Measurements from ENCODE around the gene LIF. TPM values are rescaled to one million over a fixed set of nuclear protein-coding genes. Genes with fewer than 3 reads are reported as not detected.

LIF gene
- total and polyA plus RNA-seq, 4 donors: 1.3 to 6.6 (median 3.4) TPM

GRCh38 chr22:30232716-30233218 lies 13.8 kb downstream of the LIF start:
- Histone ChIP-seq H3K27ac (ENCODE audit: low read depth in 1 of 2, low read length in 2 of 2) (no peak overlapping the region), H3K4me1 (ENCODE audit: control insufficient read depth in 1 of 2, insufficient read depth in 2 of 2, low read length in 2 of 2) (no peaks in the 10 kb centered on the region), H3K4me3 (ENCODE audit: low read length in 2 of 2) (no peak overlapping the region), H3K36me3 (ENCODE audit: control insufficient read depth in 1 of 2, insufficient read depth in 2 of 2, low read length in 1 of 2) (no peaks in the 10 kb centered on the region), H3K27me3 (ENCODE audit: control insufficient read depth in 1 of 2, insufficient read depth in 2 of 2, low read length in 1 of 2) (no peaks in the 10 kb centered on the region), H3K9me3 (ENCODE audit: control insufficient read depth, low read length) (no peaks in the 10 kb centered on the region)
- ATAC-seq (ENCODE audit: low FRiP score) (no peak), DNase-seq (no peak)
- 24 to 25% methylated on average over 13 to 17 of the region's 17 CpGs for WGBS, 2 donors
- intact Hi-C loops (cut with DNase I): no loop called here

GRCh38 chr22:30230787-30231461 lies 15.6 kb downstream of the LIF start:
- no peaks in the 10 kb centered on the region for H3K9me3 ChIP-seq (ENCODE audit: control insufficient read depth, low read length)
- 91% methylated on average over 9 of the region's 9 CpGs for WGBS, 2 donors

GRCh38 chr22:30230330-30230729 lies 16.2 kb downstream of the LIF start:
- Histone ChIP-seq H3K36me3 (ENCODE audit: control insufficient read depth in 1 of 2, insufficient read depth in 2 of 2, low read length in 1 of 2) (no peaks in the 10 kb centered on the region), H3K4me1 (ENCODE audit: control insufficient read depth in 1 of 2, insufficient read depth in 2 of 2, low read length in 2 of 2) (no peaks in the 10 kb centered on the region), H3K4me3 (ENCODE audit: low read length in 2 of 2) (no peak overlapping the region), H3K27ac (ENCODE audit: low read depth in 1 of 2, low read length in 2 of 2) (no peak overlapping the region), H3K27me3 (ENCODE audit: control insufficient read depth in 1 of 2, insufficient read depth in 2 of 2, low read length in 1 of 2) (no peaks in the 10 kb centered on the region), H3K9me3 (ENCODE audit: control insufficient read depth, low read length) (no peaks in the 10 kb centered on the region)
- intact Hi-C loops (cut with DNase I): no loop called here
- WGBS, 2 donors: 87 to 90% methylated on average over 3 of the region's 3 CpGs
- ATAC-seq (ENCODE audit: low FRiP score): no peak
- no peak for DNase-seq

More at GRCh38 chr22:30230787-30231461, 15.6 kb downstream of the LIF start:
- DNase-seq (no peak), ATAC-seq (ENCODE audit: low FRiP score) (no peak)
- Histone ChIP-seq H3K4me1 (ENCODE audit: control insufficient read depth in 1 of 2, insufficient read depth in 2 of 2, low read length in 2 of 2) (no peaks in the 10 kb centered on the region), H3K36me3 (ENCODE audit: control insufficient read depth in 1 of 2, insufficient read depth in 2 of 2, low read length in 1 of 2) (no peaks in the 10 kb centered on the region), H3K27ac (ENCODE audit: low read depth in 1 of 2, low read length in 2 of 2) (no peak overlapping the region), H3K27me3 (ENCODE audit: control insufficient read depth in 1 of 2, insufficient read depth in 2 of 2, low read length in 1 of 2) (no peaks in the 10 kb centered on the region), H3K4me3 (ENCODE audit: low read length in 2 of 2) (no peak overlapping the region)
- intact Hi-C loops (cut with DNase I): no loop called here

DNA sequence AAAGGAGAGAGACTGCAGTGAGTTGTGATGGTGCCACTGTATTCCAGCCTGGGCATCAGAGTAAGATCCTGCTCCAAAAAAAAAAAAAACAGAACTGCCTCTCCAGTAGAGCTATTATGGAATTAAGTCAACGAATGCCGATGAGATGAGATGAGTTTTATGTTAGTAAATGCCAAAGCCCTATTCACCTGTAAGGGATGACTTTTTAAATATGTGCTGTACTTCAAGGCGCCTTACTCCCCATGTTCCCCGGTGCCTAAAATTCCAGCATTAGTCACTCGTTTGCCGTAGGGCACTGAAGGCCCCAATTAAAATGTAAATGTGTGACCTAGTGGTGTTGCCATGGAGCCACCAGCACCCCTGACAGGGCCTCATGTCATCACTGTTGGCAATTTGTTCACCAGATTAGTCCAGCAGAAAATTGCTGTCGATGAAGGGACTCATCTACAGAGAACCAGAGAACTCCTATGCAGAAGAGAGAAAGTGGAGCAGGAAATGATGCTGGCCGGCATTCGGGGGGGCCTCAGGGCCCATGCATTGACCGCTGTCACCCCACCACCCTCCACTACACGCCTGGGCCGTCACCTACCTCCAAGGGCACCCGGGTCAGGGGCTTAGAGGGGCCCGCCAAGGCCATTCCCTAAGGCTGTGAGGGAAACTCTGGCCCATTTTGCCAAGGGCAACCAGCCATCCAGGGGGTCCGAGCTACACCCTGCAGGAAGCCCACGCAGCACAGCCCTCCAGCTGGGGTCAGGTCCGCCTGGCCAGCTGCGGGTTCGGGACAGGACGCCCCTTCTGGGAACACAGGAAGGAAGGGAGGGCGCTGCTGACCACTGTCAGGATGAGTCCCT lies 17.8 kb downstream of the LIF start:
- Histone ChIP-seq H3K36me3 (ENCODE audit: control insufficient read depth in 1 of 2, insufficient read depth in 2 of 2, low read length in 1 of 2) (no peaks in the 10 kb centered on the region), H3K27ac (ENCODE audit: low read depth in 1 of 2, low read length in 2 of 2) (no peak overlapping the region), H3K4me1 (ENCODE audit: control insufficient read depth in 1 of 2, insufficient read depth in 2 of 2, low read length in 2 of 2) (no peaks in the 10 kb centered on the region), H3K9me3 (ENCODE audit: control insufficient read depth, low read length) (no peaks in the 10 kb centered on the region), H3K4me3 (ENCODE audit: low read length in 2 of 2) (no peak overlapping the region), H3K27me3 (ENCODE audit: control insufficient read depth in 1 of 2, insufficient read depth in 2 of 2, low read length in 1 of 2) (no peaks in the 10 kb centered on the region)
- ATAC-seq (ENCODE audit: low FRiP score) (peak; percentile 43), DNase-seq (no peak)
- 80% methylated on average over 21 of the region's 21 CpGs for WGBS, 2 donors
- intact Hi-C loops (cut with DNase I): no loop called here

- H3K4me1 ChIP-seq (ENCODE audit: control insufficient read depth in 1 of 2, insufficient read depth in 2 of 2, low read length in 2 of 2): no peaks in the 10 kb centered on the region
- no peaks in the 10 kb centered on the region for H3K9me3 ChIP-seq (ENCODE audit: control insufficient read depth, low read length)
- H3K27ac ChIP-seq (ENCODE audit: low read depth in 1 of 2, low read length in 2 of 2): no peak overlapping the region
- no peaks in the 10 kb centered on the region for H3K27me3 ChIP-seq (ENCODE audit: control insufficient read depth in 1 of 2, insufficient read depth in 2 of 2, low read length in 1 of 2)
- no peak for DNase-seq
- 88 to 95% methylated on average over 4 of the region's 4 CpGs for WGBS, 2 donors
- no peak overlapping the region for H3K4me3 ChIP-seq (ENCODE audit: low read length in 2 of 2)
- H3K36me3 ChIP-seq (ENCODE audit: control insufficient read depth in 1 of 2, insufficient read depth in 2 of 2, low read length in 1 of 2): no peaks in the 10 kb centered on the region
- intact Hi-C loops (cut with DNase I): no loop called here
- ATAC-seq (ENCODE audit: low FRiP score): no peak
These were observed 18.9 kb downstream of the LIF start for GRCh38 chr22:30227438-30228228.

- no peaks in the 10 kb centered on the region for H3K4me1 ChIP-seq (ENCODE audit: control insufficient read depth in 1 of 2, insufficient read depth in 2 of 2, low read length in 2 of 2)
- no peaks in the 10 kb centered on the region for H3K9me3 ChIP-seq (ENCODE audit: control insufficient read depth, low read length)
- H3K27me3 ChIP-seq (ENCODE audit: control insufficient read depth in 1 of 2, insufficient read depth in 2 of 2, low read length in 1 of 2): no peaks in the 10 kb centered on the region
- H3K27ac ChIP-seq (ENCODE audit: low read depth in 1 of 2, low read length in 2 of 2): no peak overlapping the region
- 94 to 97% methylated on average over 11 of the region's 11 CpGs for WGBS, 2 donors
- no peak for DNase-seq
- no peaks in the 10 kb centered on the region for H3K36me3 ChIP-seq (ENCODE audit: control insufficient read depth in 1 of 2, insufficient read depth in 2 of 2, low read length in 1 of 2)
- ATAC-seq (ENCODE audit: low FRiP score): no peak
- intact Hi-C loops (cut with DNase I): no loop called here
- no peak overlapping the region for H3K4me3 ChIP-seq (ENCODE audit: low read length in 2 of 2)
These were observed 20.2 kb downstream of the LIF start for GRCh38 chr22:30226192-30226832.

- Histone ChIP-seq H3K9me3 (ENCODE audit: control insufficient read depth, low read length) (no peaks in the 10 kb centered on the region), H3K27me3 (ENCODE audit: control insufficient read depth in 1 of 2, insufficient read depth in 2 of 2, low read length in 1 of 2) (no peaks in the 10 kb centered on the region), H3K4me1 (ENCODE audit: control insufficient read depth in 1 of 2, insufficient read depth in 2 of 2, low read length in 2 of 2) (no peaks in the 10 kb centered on the region), H3K36me3 (ENCODE audit: control insufficient read depth in 1 of 2, insufficient read depth in 2 of 2, low read length in 1 of 2) (no peaks in the 10 kb centered on the region), H3K4me3 (ENCODE audit: low read length in 2 of 2) (no peak overlapping the region), H3K27ac (ENCODE audit: low read depth in 1 of 2, low read length in 2 of 2) (no peak overlapping the region)
- WGBS, 2 donors: 89 to 93% methylated on average over 7 of the region's 7 CpGs
- ATAC-seq (ENCODE audit: low FRiP score): no peak
- no peak for DNase-seq
- intact Hi-C loops (cut with DNase I): no loop called here
These were observed 21.2 kb downstream of the LIF start for GRCh38 chr22:30225220-30225927.
